ELF-1 (cell line): ENCODE measurements around the gene LRP5.

Source experiments
- DNase-seq: peaks from one replicate; pipeline ENCODE4 v3.0.0-alpha.2; 2016; ENCODE audit warnings: low read depth, low spot score

The LRP5 gene

GRCh38 chr11:68345776-68346461, 33.5 kb downstream of the LRP5 start:
- no peak for DNase-seq

GRCh38 chr11:68346462-68346790, 34.0 kb downstream of the LRP5 start:
- no peak for DNase-seq

- DNase-seq = no peak
These were observed 35.0 kb downstream of the LRP5 start for GRCh38 chr11:68347345-68347744.

DNA sequence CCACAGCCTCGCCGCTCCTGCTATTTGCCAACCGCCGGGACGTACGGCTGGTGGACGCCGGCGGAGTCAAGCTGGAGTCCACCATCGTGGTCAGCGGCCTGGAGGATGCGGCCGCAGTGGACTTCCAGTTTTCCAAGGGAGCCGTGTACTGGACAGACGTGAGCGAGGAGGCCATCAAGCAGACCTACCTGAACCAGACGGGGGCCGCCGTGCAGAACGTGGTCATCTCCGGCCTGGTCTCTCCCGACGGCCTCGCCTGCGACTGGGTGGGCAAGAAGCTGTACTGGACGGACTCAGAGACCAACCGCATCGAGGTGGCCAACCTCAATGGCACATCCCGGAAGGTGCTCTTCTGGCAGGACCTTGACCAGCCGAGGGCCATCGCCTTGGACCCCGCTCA, 35.5 kb downstream of the LRP5 start:
- DNase-seq = no peak

GRCh38 chr11:68349461-68350249, 37.3 kb downstream of the LRP5 start:
- no peak for DNase-seq

GRCh38 chr11:68350759-68351449, 38.5 kb downstream of the LRP5 start:
- no peak for DNase-seq

- DNase-seq = no peak
These were observed 39.3 kb downstream of the LRP5 start for GRCh38 chr11:68351450-68352275.

GRCh38 chr11:68352591-68352990, 40.2 kb downstream of the LRP5 start:
- no peak for DNase-seq

DNA sequence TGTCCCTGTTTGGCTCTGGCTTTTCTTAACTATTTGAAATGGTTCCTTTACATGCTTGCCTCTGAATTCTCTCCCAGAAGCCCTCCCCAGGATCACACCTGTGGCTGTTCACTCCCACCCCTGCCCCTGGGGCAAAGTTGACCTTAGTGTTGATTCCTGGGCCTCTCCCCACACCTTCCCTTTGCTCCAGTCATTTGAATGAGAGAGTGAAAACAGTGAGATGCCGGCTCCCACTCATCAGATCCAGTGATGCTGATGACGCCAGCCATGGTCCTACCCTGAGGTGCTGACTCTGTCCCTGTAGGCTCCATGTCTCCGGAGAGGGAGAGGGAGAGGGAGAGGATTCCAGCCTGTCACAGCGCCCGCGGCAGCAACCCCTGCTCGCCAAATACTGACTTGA, 40.7 kb downstream of the LRP5 start:
- DNase-seq = peak; percentile 82

- no peak for DNase-seq
These were observed 41.3 kb downstream of the LRP5 start for GRCh38 chr11:68353669-68354068.

DNA sequence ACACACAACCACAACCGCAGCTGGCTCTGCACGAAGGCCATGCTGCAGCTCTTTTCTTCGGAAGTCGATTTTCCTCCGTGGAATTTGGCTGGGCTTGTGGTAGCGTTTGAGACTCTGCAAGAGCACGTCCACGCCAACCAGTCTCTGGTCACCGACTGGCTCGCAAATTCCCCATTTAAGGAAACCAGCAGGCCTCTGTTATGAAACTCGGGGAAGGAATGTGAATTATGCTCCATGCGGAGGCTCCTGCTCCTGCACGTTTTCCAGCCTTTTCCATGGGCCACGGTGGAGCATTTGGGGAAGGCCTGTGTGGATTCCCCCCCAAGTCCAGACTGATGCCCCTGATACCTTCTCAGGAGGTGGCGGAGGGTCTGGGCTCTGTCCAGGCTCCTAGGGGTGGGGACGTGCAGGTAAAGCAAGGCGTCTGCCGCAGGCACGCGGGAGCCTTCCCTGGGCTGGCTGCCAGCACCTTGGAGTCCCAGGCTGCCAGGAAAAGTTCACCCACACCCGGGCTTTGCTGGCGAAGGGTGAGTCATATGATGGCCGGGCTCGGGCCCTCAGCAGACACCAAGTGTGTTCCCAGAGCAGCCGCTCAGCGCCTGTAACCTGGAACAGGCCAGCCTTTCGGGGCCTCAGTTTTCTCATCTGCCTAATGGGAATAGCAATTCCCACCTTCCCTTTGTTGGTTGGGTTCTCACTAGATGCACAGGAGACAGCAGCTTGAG, 41.9 kb downstream of the LRP5 start:
- DNase-seq = peak; percentile 61

DNA sequence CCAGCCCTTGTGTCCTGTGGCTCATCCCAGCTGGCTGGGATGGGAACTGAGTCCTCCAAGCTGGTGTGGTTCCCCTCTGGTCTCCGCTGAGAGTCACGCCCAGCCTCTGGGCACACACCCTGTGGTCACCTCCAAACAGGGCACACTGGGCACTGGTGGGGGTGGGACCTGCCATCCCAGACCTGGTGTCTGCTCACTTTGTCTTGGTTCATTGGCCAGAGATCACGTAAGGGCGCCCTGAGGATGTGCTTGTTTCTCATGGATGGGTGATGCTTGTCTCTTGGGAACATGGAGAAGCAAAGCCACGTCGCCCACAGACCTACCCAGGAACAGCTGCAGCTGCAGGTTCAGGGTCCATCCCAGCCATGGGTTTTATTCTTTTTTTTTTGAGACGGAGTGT, 43.1 kb downstream of the LRP5 start:
- no peak for DNase-seq

DNA sequence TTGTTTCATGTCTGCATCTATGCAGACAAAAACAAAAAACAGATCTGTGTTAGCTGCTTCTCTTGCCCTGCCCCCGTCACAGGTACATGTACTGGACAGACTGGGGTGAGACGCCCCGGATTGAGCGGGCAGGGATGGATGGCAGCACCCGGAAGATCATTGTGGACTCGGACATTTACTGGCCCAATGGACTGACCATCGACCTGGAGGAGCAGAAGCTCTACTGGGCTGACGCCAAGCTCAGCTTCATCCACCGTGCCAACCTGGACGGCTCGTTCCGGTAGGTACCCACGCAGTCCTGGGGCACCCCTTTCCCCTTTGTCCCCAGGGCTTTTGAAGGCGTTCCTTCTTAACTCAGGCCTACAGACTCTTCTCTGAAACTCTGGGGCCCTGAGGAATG, 45.2 kb downstream of the LRP5 start:
- no peak for DNase-seq

DNA sequence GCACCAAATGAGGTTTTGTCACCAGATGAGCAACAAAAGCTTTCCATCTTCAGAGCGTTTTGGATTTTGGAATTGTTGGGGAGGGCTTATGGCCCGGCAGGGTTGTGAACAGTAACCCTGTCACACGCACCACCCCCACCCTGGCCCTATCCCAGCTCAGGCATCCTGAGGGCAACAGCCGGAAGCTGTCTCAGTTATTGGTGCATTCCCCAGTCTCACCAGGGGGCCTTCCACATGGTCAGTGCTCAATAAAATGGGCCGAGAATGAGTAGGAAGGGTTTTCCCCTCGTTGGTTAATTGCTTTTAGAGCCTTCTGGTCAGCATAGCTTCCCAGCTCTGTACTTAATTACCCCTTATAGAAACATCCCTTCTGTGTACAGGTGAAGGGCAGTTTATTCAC, 46.0 kb downstream of the LRP5 start:
- peak; percentile 67 for DNase-seq

GRCh38 chr11:68361702-68362101, 49.3 kb downstream of the LRP5 start:
- DNase-seq = no peak

DNA sequence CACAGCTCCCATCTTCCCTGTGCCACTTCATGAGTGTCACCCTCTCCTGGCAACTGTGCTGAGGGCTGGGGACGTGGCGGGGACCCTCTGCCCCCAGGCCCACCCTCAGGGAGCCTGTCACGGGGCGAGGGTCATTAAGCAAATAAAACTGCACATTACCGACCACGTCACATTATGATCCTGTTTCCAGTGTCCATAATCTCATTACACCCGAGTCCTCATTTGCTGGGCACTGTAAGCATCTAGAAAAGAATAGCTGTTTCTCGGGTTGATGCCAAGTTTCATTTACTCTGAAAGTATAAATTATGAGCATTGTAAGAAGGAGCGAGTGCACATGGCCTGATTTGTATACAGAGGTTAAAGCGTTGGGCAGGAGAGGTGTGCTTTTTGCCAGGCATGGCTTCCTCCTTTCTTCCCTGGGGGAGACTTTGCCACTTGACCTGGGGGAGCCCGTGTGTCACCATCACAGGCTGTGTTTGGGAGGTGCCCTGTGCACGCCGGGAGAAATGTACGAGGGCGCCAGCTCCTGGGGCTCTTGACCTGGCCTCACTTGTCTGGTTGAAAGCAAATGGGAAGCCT, 50.5 kb downstream of the LRP5 start:
- DNase-seq = no peak

DNA sequence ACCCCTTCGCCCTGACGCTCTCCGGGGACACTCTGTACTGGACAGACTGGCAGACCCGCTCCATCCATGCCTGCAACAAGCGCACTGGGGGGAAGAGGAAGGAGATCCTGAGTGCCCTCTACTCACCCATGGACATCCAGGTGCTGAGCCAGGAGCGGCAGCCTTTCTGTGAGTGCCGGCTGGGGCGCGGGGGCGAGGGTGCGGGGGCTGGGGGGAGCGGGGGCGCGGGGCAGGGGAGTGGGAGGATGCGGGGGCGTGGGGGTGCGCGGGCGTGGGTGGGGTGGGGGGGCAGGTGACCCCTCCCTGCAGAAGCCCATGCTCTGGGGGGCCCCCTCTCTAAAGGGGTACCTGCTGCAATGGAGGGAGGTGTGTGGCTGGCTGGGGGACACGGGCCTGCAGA, 51.4 kb downstream of the LRP5 start:
- no peak for DNase-seq

- no peak for DNase-seq
These were observed 52.2 kb downstream of the LRP5 start for GRCh38 chr11:68364581-68364980.

GRCh38 chr11:68365943-68366435, 53.6 kb downstream of the LRP5 start:
- no peak for DNase-seq

- DNase-seq = no peak
These were observed 54.9 kb downstream of the LRP5 start for GRCh38 chr11:68367252-68367651.

DNA sequence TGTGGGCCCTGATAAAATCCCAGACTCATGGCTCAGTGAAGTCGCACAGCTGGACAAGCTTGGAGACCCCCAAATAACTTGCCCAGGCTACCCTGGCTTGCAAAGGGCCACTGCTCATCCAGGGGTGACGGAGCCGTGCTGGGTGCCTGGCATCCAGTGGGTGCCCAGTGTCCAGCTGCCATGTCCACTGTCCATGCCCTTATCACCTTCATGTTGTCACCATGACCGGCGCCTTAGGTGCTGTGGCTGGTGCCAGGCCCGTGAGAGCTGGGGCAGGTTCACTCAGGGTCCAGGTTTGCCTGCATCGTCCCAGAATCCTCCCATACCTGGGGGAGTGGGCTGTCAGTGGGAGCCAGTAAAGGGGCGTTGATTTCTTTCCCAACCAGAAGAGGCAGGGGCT, 57.4 kb downstream of the LRP5 start:
- no peak for DNase-seq
